A204.1 (cell line): ENCODE results near the gene SNTG2.
"Not testable (repeated sequence)": the region's sequence is repeated elsewhere in the genome, so short reads cannot be mapped to it uniquely, and the experiment has no call there.

Source experiments
- FAIRE-seq: peaks from 2 replicates; lab custom pipeline; 2012; peaks lifted over from hg19 to GRCh38; lab: Jason Lieb, UNC

Gene SNTG2

DNA sequence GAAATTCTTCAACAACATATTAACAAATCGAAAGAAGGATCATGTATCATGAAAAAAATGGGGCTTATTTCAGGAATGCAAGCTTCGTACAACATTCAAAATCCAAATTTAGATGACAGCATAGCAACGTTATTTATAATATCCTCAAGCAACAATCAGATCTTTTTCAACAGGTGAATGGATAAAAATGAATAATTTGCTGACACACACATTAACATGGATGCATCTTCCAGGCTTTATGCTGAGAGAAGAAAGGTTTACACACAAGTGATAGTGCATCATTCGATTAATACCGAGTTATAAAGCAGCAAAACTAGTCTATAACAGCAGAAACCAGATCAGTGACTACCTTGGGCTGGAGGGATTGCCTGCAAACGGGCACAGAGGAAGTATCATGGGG is 253.1 kb downstream of the SNTG2 start:
- FAIRE-seq = no peak

GRCh38 chr2:1205853-1206252 is 255.2 kb downstream of the SNTG2 start:
- no peak for FAIRE-seq

DNA sequence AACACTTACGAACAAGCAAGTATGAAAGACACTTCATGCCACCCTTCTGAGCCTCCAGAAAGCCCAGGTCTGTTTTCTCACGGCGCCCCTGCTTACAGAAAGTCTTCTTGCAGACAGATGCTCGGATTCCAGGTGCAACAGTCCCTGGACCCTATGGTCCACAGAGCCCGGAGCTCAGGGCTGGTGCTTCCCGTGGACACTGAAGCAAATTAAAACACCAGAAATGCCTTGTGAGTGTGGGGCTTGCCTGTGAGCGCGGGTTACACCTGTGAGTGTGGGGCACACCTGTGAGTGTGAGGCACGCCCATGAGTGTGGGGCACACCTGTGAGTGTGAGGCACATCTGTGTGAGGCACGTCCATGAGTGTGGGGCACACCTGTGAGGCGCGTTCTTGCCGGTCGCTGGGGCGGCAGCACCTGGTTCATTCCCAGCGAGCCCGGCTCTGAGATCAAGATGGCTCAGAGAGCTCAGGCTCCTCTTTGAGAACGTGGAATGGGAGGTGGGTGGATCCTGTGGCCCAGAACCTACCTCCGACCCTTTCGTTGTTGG is 257.4 kb downstream of the SNTG2 start:
- no peak for FAIRE-seq

DNA sequence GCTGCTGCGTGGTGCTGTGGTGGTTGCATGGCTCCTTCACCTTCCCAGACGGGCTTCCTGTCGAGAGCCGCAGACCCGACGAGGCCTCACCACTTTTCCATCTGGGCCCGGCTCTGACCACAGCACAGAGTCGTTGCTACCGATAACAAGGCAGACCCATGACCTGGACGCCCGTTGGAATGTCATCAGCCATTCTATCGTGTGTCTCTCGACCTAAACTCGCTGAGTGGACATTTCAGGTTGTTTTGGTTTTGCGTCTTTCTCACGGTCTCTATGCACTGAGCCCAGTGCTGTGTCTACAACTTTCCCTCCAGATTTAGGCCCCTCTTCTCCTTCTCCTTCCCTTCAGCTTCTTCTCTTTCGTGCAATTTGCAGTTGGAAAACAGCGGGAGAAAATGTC is 257.9 kb downstream of the SNTG2 start:
- no peak for FAIRE-seq

GRCh38 chr2:1209246-1209645 is 258.6 kb downstream of the SNTG2 start:
- FAIRE-seq = no peak

DNA sequence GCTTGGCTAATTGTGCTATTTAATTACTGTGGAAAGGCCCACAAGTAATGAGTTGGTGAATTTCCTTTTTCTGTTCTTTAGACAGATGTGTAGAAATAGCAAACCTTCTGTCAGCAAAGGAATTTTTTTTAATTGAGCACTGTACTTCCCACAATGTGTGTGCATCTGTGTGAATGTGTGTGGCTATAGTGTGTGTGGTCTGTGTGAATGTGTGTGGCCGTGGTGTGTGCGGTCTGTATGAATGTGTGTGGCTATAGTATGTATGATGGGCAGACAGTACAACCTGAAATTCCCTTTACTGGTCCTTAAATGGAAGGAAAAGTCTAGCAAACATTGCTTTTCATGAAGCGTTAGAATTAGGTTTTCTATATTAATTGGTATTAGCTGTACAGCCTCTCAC is 259.1 kb downstream of the SNTG2 start:
- no peak for FAIRE-seq

DNA sequence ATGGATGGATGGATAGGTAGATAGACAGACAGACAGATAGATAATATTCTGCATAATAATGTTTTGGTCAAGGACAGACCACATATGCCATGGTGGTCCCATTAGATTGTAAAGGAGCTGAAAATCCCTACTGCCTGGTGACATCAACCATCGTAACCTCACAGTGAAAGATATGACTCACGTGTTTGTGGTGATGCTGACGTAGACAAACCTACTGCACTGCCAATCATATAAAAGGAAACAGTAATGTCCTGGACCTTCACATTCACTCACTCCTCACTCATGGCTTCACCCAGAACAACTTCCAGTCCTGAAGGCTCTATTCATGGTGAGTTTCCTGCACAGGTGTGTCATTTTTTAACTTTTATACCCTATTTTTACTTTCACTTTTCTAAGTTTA is 259.7 kb downstream of the SNTG2 start:
- FAIRE-seq = no peak

- no peak for FAIRE-seq
Observed at GRCh38 chr2:1219901-1220573, 269.4 kb downstream of the SNTG2 start.

GRCh38 chr2:1222056-1222455 is 271.4 kb downstream of the SNTG2 start:
- no peak for FAIRE-seq

DNA sequence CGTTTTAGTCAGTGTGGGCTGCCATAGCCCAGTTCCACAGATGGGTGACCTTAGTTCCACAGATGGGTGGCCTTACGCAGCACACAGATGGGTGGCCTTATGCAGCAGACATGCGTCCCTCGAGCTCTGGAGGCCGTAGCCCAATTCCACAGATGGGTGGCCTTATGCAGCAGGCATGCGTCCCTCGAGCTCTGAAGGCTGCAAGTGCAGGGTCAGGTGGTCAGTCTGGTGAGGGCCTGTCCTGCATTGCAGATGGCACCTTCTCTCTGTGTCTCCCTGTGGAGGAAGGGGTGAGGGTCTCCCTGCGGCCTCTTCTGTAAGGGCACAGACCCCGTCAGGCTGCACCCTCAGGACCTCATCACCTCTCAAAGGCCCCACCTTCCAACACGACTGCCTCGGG is 273.1 kb downstream of the SNTG2 start:
- no peak for FAIRE-seq

DNA sequence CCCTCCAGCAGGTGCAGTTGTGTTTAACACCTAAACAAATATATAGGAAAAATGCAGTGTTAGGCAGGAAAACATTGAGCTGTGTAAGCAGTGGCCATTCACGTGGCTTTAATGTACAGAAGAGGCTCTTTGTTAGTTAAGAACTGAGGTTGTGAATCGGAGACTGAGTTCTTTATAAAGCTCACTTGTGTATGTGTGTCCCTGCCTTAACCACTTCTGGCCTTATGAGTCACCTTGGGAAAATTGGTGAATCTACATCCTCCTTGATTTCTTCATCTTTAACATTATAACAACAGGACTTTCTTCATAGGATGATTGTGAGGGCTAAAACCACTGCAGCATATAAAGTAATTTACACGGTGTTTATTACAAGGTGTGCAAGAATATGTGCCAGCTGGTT is 274.3 kb downstream of the SNTG2 start:
- no peak for FAIRE-seq

- FAIRE-seq = no peak
Observed at GRCh38 chr2:1226766-1227165, 276.1 kb downstream of the SNTG2 start.

- no peak for FAIRE-seq
Observed at GRCh38 chr2:1227274-1227900, 276.7 kb downstream of the SNTG2 start.

GRCh38 chr2:1229596-1229995 is 278.9 kb downstream of the SNTG2 start:
- FAIRE-seq = not testable (repeated sequence)

DNA sequence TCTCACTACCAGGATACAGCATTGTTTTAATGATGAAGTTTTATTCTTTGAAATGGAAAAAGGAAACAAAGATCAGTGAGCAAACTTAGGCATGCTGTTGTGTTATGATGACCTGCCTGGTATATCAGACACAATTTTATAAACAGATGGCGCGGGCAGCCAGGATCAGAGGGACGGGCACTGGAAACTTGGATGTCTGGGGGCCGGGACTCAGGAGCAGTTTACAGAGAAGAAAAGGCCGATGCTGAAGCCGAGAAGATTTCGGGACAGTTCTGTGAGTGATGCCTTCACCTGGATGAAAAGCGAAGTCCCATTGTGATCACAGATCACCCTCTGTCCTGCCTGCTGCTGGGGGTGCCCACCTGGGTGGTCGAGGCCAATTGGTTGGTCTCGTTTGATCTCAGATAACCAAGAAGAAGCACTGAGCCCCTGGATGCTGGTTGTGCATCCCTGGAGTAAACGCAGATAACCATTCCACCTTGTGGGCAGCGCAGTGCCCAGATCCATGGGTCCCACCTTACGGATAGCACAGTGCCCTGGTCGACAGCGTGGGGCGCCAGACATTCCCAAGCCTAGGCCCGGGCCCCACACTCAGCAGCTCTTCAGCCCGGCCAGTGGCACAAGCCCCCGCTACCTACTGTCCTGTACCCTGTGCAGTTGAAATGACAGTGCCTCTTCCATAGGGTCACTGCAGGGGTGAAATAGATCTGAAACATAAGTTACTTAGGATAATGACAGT is 279.7 kb downstream of the SNTG2 start:
- no peak for FAIRE-seq

- FAIRE-seq = no peak
Observed at GRCh38 chr2:1231466-1232063, 280.9 kb downstream of the SNTG2 start.

- no peak for FAIRE-seq
Observed at GRCh38 chr2:1233281-1233680, 282.6 kb downstream of the SNTG2 start.

DNA sequence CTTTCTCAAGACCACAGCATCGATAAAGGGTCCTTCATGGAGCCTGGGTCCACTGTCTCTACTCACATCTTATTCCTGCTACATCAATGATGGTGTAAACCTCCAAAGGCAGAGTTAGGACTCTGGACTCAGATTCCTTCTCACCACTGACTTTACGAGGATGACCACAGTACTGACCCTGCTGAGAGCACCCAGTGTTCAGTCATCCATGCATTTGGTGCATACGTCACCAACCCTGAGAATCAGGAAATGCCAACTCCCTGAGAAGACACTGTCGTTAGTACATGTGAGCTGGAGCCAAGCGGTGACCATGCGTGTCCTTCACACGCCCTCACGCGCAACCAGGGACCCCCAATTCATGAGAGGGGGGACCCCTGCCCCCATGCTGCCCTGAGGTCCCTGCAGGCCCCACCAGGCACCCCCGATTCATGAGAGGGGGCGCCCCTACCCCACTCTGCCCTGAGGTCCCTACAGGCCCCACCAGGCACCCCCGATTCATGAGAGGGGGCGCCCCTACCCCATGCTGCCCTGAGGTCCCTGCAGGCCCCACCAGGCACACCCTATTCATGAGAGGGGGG is 284.2 kb downstream of the SNTG2 start:
- no peak for FAIRE-seq

- no peak for FAIRE-seq
Observed at GRCh38 chr2:1235806-1236205, 285.2 kb downstream of the SNTG2 start.

- no peak for FAIRE-seq
Observed at GRCh38 chr2:1236606-1237005, 286.0 kb downstream of the SNTG2 start.

- FAIRE-seq = no peak
Observed at GRCh38 chr2:1237783-1238182, 287.1 kb downstream of the SNTG2 start.

- no peak for FAIRE-seq
Observed at GRCh38 chr2:1238598-1239138, 288.0 kb downstream of the SNTG2 start.
